DND-41 (cell line): Measurements from ENCODE around the gene INPP5J.

ENCODE experiments used
- EZH2 ChIP-seq: IDR thresholded peaks from 3 replicates; pipeline ENCODE4 v1.6.1; 2012; ENCODE audit warnings: borderline replicate concordance, low read depth, mild to moderate bottlenecking, moderate library complexity, low read length, inconsistent platforms; ENCODE audit not compliant: severe bottlenecking
- TF ChIP-seq, protein P1 (sequence below): IDR thresholded peaks from 2 replicates; pipeline ENCODE4 v1.5.1; 2012; ENCODE audit warnings: borderline replicate concordance, low read length, moderate library complexity, mild to moderate bottlenecking; ENCODE audit not compliant: poor library complexity, severe bottlenecking; ENCODE audit errors: extremely low read depth

DNA sequence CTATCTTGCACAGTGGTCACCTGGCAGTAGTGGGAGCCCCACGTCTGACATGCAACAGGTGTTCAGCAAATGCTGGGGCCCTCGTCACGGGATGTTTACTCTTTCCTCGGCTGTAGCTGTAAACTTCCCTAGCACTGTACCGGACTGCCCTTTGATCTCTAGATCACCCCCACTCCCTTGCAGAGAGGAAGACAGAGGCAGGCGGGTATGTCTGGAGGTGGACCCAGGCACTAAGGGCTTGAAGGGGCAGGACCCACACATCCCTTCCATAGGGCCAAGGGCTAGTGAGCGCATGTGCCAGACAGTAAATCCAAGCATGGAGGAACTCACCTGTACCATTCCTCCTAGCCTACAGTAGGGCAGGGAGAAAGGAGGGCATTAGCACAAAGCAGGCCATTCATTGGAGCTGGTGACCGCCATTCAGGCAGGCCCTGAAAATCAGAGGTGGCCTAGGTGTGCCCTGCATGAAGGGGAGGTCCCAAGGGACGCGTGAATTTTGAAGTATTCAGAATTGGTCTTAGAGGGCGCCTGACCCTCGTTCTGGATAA lies 43.6 kb upstream of the INPP5J start:
- TF ChIP-seq, protein P1, sequence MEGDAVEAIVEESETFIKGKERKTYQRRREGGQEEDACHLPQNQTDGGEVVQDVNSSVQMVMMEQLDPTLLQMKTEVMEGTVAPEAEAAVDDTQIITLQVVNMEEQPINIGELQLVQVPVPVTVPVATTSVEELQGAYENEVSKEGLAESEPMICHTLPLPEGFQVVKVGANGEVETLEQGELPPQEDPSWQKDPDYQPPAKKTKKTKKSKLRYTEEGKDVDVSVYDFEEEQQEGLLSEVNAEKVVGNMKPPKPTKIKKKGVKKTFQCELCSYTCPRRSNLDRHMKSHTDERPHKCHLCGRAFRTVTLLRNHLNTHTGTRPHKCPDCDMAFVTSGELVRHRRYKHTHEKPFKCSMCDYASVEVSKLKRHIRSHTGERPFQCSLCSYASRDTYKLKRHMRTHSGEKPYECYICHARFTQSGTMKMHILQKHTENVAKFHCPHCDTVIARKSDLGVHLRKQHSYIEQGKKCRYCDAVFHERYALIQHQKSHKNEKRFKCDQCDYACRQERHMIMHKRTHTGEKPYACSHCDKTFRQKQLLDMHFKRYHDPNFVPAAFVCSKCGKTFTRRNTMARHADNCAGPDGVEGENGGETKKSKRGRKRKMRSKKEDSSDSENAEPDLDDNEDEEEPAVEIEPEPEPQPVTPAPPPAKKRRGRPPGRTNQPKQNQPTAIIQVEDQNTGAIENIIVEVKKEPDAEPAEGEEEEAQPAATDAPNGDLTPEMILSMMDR = no peak
- no peak for TF ChIP-seq EZH2
